ENCODE results near the gene ADAMTS1.

ADAMTS1 gene

GRCh38 chr21:26809745-26810144 is 35.5 kb downstream of the ADAMTS1 start:
- no peak for TF ChIP-seq CTCF (IDR thresholded peaks at IDR 0.05; ENCODE audit: low read length, missing control alignments)
- DNase-seq (ENCODE audit: low read depth) = no peak
- no peak overlapping the region for H3K4me3 ChIP-seq (replicated peaks; ENCODE audit: low read depth, low read length)

- no peak overlapping the region for H3K4me3 ChIP-seq (replicated peaks; ENCODE audit: low read depth, low read length)
- DNase-seq (ENCODE audit: low read depth) = peak; percentile 49
- TF ChIP-seq CTCF (IDR thresholded peaks at IDR 0.05; ENCODE audit: low read length, missing control alignments) = no peak
Observed at GRCh38 chr21:26806801-26807295, 38.4 kb downstream of the ADAMTS1 start.

- TF ChIP-seq CTCF (IDR thresholded peaks at IDR 0.05; ENCODE audit: low read length, missing control alignments) = no peak
- DNase-seq (ENCODE audit: low read depth) = no peak
- H3K4me3 ChIP-seq (replicated peaks; ENCODE audit: low read depth, low read length) = no peak overlapping the region
Observed at GRCh38 chr21:26804895-26805609, 40.2 kb downstream of the ADAMTS1 start.

GRCh38 chr21:26801498-26801897 is 43.7 kb downstream of the ADAMTS1 start:
- no peak overlapping the region for H3K4me3 ChIP-seq (replicated peaks; ENCODE audit: low read depth, low read length)
- peak; percentile 94 for DNase-seq (ENCODE audit: low read depth)
- no peak for TF ChIP-seq CTCF (IDR thresholded peaks at IDR 0.05; ENCODE audit: low read length, missing control alignments)

- H3K4me3 ChIP-seq (replicated peaks; ENCODE audit: low read depth, low read length) = no peak overlapping the region
- TF ChIP-seq CTCF (IDR thresholded peaks at IDR 0.05; ENCODE audit: low read length, missing control alignments) = no peak
- DNase-seq (ENCODE audit: low read depth) = peak; percentile 71
Observed at GRCh38 chr21:26800970-26801431, 44.2 kb downstream of the ADAMTS1 start.

DNA sequence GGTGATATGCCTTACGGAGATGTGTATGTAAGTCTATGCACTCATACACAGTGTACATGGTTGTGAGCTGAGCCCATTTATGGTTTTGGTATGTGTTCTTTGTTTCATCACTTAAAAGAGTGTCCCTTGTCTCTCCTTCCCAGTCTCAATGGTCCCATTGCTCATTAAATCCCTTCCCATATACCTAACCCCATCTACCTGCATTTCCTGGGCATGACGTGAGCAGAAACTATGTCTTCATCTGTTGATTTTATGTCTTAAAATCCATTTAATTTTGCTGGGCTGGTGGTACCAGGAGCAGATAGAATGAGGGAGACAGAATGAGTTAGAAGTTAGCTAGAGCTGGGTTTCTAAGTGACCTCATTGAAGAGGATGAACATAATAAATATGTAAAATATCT is 44.8 kb downstream of the ADAMTS1 start:
- no peak for DNase-seq (ENCODE audit: low read depth)
- no peak for TF ChIP-seq CTCF (IDR thresholded peaks at IDR 0.05; ENCODE audit: low read length, missing control alignments)
- no peak overlapping the region for H3K4me3 ChIP-seq (replicated peaks; ENCODE audit: low read depth, low read length)

DNA sequence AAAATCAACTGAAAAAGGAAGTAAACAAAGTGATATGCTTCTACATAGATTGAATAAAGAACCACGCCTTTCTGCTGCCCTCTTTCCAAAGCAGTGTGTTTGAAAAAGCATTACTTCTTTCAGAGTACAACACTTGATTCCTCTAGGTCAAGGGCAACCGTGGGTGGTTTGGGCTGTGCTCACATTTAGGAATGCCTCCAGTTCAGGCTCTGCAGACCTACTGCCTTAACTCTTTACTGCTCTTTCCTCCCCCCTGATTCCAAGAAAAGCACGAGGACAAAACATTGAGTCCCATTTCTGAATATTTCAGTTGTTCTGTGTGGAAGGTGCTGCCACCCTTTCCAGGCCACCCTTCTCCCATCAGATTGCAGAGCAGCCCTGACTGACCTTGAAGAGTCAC is 45.2 kb downstream of the ADAMTS1 start:
- H3K4me3 ChIP-seq (replicated peaks; ENCODE audit: low read depth, low read length) = no peak overlapping the region
- no peak for TF ChIP-seq CTCF (IDR thresholded peaks at IDR 0.05; ENCODE audit: low read length, missing control alignments)
- no peak for DNase-seq (ENCODE audit: low read depth)

All from fibroblast of pulmonary artery (primary cell).